Stimulated activated CD8-positive, alpha-beta memory T cell treated with anti-CD3 and anti-CD28 coated beads, Interleukin-7, amount 100 ng/mL, for 48 hours (primary cell): ENCODE measurements around the gene TEAD1.
"Not testable (repeated sequence)": the region's sequence is repeated elsewhere in the genome, so short reads cannot be mapped to it uniquely, and the experiment has no call there.

ENCODE experiments used
- DNase-seq, 2 donors: peaks; one replicate each; pipeline ENCODE4 v3.0.0-alpha.2; 2020; ENCODE audit warnings: low read depth in 1 of 2; ENCODE audit errors: extremely low read depth in 1 of 2

TEAD1 gene

GRCh38 chr11:12733091-12733490, 58.9 kb downstream of the TEAD1 start:
- no peak for DNase-seq

DNA sequence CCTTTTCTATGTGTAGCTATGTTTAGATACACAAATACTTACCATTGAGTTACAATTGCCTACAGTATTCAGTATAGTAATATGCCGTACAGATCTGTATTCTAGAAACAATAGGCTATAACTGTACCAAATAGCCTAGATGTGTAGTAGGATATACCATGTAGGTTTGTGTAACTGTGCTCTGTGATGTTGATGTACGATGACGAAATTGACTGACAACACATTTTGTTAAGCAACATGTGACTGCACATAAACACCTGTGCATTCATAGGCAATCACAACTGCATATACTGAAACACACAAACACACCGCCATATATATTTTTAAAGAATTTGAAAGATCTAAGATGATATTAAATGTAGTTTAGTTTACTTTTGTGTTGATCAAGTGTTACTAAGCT, 60.4 kb downstream of the TEAD1 start:
- no peak for DNase-seq

DNA sequence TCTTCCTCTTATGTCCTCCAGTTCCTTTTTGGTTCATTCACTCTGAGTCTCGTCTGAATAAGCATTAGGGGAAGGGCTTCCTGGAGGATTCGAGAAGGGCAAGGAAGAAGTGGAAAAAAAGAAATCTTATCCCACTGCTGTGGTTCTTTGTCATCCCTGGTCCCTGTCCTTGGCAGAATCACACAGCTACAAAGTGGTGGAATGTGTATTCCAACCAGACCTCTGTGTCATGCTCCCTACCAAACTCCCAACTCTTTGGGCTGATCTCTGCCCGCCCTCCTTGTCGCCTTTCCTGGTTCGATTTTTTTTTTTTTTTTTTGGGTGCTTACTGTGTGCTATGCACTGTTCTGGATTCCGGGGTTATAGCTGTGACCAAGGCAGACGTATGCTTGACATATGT, 61.0 kb downstream of the TEAD1 start:
- no peak for DNase-seq

DNA sequence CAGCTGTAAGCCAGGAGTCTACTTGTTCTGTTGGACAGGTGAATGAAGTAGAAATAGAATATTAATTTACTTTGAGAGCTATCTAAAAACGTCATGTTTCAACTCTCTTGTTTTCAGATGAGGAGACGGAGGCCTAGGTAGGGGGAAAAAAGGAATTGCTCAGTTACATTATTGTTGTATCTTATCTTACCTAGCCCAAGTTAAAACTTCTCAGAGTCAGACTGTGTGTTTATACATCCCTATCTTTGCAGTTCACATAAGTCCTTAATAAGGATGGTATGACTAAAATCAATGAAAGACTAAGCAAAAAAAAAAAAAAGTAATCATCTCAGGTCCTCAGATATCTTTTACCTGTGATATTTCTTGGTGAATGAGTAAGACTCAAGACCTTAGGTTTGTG, 62.8 kb downstream of the TEAD1 start:
- DNase-seq, result no peak

- DNase-seq, result no peak
These were observed 67.5 kb downstream of the TEAD1 start for GRCh38 chr11:12741671-12742216.

DNA sequence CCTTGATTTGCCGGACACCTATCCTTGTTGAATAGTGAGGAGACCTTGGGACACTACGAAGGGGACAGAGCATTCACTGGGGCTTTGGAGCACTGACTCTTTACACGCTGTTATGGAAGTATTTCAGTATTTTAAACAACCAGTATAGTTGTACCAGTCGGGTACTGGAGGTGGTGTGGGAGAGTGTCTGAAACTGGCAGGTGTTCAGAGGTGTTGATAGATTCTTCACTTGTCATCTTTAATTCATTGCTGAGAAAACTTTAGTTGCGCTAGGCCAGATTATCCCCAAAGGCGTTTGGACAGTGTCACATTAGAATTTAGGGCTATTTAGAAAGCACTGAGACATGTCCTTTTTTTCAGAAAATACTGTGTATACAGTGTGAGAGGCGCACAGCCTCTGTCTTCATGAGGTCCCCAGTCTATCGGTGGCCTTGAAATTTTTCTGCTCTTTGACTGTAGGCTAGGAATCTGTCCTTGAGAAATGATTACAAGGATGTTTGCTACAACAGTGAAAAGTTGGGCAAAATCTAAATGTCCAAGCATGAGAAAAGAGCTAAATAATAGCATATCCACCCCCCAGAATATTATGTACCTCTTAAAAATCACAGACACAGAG, 69.7 kb downstream of the TEAD1 start:
- no peak for DNase-seq

DNA sequence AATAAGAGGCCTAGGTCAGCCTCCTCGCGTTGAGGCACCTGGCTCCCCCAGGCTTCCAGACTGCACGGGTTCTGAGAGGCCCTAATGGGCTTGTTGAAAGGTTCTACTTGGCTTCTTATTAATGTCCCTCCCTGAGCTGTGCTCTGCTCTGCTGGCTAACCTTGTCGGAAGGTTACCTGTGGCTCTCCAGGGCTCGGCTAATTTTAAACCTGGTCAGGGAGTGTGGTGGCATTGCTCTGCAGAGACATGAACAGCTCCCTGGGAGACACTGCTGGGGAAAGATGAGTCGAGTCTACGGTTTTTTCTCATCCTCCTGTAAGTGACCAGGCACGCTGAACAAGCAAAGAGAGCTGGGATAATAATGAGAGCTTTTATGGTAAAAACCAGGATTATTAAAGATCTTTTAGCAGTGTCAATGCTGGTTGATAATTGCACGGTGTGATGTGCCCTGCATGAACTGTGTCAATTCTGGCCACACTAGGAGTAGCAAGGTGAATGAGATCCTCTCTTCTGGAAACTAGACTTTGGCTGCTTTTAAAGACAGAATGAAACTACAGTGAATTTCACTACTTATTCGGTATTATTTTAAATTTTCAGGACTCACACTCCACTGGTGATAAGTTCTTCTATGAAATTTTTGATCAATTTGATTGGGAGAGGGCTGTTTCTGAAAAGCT, 70.7 kb downstream of the TEAD1 start:
- no peak for DNase-seq

GRCh38 chr11:12745787-12746186, 71.6 kb downstream of the TEAD1 start:
- DNase-seq, result no peak

- no peak for DNase-seq
These were observed 72.4 kb downstream of the TEAD1 start for GRCh38 chr11:12746593-12747097.

- DNase-seq, result no peak
These were observed 74.3 kb downstream of the TEAD1 start for GRCh38 chr11:12748561-12748960.

- DNase-seq, result no peak
These were observed 75.2 kb downstream of the TEAD1 start for GRCh38 chr11:12749442-12749841.

DNA sequence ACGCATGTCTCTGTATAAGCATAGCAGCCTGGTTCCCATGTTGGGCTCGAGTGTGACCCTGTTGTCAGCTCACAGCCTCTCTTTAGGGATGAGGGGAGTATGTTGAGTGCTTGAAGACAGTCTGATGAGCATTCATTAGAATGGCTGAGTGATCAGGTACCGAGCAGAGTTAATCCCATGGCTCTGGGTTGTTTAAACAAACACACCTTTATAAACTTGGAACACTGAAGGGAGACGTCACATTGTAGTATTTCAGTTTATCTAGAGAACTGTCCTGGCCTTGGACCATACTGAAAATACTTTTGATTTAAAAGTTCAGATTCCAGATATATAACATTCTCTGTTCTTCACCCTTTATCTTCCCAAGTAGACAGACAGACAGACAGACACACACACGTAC, 76.0 kb downstream of the TEAD1 start:
- no peak for DNase-seq

DNA sequence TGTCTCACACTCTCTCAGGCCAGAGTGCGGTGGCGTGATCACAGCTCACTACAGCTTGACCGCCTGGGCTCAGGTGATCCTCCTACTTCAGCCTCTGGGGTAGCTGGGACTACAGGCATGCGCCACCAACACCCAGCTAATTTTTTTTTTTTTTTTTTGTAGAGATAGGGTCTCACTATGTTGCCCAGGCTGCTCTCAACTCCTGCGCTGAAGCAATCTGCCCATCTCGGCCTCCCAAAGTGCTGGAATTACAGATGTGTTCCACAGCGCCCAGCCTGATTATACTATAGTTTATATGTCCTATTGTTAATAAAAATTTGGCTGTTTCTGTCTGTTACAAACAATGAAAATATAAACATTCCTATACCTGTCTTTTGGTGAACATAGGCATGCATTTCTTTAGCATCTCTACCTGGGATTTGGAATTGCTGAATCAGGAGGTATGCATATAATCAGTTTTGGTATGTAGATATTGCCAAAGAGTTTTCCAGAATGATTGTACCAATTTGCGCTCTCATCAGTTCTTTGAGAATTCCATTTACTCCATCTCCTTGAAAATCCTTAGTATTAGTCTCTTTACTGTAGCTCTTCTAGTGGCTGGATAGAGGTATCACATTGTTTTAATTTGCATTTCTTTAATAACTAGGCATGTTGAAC, 78.8 kb downstream of the TEAD1 start:
- no peak for DNase-seq

GRCh38 chr11:12754021-12754420, 79.8 kb downstream of the TEAD1 start:
- DNase-seq, result no peak

DNA sequence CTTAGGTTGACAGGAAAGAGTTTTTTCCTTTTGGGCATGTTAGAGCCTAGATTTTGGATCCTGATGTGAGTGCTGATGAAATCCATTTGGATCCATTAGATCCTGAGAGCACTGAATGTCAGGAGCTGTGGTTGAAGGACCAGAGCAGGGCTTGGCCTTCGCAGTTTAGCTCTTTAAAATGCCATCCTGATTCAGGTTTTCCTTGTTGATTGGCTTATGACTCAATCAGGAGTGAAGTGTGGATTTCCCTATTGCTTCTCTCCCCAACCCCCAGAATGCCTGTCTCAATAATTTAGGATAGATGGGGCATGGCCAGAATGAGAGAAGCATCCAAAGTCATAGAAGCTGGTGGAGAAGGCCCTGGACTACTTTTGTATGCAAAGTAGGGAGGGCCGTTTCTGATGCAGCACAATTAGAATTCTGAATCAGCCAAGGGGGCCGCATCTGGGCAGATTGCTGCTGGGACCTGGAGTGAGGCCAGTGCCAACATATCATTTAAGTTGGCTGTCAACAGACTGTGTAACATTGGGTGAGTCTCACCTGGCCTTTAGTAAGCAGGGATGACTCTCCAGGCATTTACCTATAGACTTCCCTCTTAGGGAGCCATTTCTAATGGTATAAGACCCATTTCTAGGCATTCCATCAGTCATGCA, 80.5 kb downstream of the TEAD1 start:
- no peak for DNase-seq

DNA sequence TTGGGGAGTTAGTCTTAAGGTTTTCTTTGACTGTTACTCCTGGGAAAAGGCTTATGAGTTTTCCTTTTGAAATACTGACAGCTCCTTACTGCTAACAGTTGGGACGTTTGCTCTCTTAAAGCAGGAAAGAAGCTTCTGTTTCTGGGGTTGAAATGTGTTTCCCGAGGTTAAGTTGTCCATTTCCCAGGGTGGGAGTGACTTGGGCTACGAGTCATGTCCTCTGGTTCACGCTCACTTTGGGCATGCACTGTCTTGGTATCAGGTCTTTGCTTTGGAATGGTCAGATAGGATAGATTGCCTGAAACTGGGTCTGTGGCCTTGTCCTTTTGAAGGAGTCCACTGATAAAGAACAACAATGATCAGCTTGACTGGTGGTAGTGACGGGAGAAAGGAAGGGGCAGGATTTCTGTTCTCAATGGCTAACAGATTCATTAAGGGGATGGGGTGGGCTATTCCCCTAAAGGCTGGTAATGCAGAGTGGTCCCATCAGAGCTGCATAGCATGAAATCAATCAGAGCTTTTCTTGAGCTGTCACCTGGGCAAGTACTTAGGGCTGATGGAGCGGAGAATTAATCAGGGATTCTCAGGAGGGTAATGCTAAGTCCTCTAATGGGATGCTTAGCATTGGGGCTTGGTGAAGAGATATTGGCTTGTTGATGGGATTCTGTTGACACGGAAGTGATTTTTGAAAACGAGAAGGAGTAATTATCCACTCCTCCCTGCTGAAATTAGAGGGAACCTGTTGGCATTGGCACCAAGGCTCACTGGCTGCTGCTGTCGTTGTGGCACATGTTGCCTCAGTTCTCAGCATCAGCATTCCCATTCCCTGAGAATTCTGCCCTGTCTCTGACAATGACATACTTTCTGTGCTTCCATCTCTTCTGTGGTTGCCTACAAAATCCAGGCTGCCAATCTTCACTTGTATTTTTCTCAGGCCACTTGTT, 81.6 kb downstream of the TEAD1 start:
- no peak for DNase-seq

GRCh38 chr11:12756454-12756806, 82.2 kb downstream of the TEAD1 start:
- DNase-seq, result no peak

DNA sequence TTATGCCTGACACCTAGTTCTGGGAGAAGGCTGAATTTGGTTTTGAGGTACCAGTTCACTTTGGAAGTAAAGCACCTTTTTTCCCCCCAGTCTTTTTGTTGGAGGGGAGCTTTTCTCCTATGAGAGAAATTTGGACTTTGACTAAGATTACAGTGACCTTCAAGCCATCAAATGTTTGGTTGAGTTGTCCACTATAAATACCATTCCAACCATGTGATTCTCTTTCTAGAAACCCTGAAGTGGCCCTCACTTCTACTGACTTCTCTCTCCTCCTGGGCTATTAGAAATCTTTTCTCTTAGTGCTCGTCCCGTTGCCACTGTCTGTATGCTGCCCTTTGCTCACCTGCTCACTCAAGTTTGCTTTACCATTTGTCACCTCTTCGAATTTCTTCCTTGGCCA, 82.6 kb downstream of the TEAD1 start:
- DNase-seq, result no peak

DNA sequence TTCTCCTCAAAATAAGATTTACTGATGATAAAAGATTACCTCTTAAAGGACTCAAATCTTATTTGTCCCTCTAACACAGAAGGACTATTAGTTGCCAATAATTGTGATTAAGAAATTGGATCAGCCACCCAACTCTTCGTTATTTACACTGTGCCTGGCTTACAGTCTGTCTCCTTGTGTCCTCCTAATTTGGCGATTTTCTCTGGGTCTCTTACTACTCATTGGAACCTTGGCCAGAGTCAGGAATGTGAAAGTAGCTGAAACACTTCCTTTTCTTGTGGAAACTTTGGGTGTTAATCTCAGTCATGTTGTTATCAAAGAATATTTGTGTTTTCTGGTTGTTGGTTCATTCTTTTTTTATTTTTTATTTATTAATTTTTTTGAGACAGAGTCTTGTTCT, 83.2 kb downstream of the TEAD1 start:
- no peak for DNase-seq

DNA sequence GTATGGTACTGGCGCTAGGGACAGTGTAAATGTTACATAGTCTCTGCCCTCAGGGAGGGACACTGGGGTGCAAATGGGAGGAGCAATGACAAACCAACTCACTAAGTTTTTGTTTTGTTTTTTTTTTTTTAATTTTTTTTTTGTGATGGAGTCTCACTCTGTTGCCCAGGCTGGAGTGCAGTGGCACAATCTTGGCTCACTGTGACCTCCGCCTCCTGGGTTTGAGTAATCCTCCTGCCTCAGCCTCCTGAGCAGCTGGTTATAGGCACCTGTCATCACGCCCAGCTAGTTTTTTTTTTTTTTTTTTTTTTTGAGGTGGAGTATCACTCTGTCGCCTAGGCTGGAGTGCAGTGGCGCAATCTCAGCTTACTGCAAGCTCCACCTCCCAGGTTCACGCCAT, 83.9 kb downstream of the TEAD1 start:
- DNase-seq, result not testable (repeated sequence)
